GM18909 (cell line): ENCODE results near the gene TBC1D20.

Experiments used
- ATAC-seq: cut with Tn5 transposase; IDR thresholded peaks from one replicate; pipeline ENCODE4 v1.9.1; 2021; ENCODE audit warnings: mild to moderate bottlenecking; ENCODE audit not compliant: unreplicated experiment, poor library complexity

The TBC1D20 gene

DNA sequence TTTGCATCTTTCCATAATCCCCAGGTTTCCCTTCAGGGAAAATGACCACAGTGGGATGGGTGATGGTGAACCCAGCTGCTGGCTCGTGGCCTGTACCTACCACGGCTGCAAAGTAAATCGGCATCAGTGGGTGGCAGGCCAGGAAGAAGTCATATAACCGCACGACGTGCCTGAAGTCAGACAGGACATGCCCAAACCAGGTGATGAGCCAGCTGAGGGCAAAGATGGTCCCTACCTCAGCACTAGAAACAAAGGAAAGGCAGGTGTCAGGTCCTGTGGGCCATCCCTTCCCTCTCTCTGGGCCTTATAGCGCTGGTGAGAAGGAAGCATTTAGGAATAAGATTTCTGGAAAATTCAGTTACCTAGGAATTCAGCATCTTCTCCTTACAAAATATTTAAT lies 22.2 kb downstream of the TBC1D20 start:
- no peak for ATAC-seq

DNA sequence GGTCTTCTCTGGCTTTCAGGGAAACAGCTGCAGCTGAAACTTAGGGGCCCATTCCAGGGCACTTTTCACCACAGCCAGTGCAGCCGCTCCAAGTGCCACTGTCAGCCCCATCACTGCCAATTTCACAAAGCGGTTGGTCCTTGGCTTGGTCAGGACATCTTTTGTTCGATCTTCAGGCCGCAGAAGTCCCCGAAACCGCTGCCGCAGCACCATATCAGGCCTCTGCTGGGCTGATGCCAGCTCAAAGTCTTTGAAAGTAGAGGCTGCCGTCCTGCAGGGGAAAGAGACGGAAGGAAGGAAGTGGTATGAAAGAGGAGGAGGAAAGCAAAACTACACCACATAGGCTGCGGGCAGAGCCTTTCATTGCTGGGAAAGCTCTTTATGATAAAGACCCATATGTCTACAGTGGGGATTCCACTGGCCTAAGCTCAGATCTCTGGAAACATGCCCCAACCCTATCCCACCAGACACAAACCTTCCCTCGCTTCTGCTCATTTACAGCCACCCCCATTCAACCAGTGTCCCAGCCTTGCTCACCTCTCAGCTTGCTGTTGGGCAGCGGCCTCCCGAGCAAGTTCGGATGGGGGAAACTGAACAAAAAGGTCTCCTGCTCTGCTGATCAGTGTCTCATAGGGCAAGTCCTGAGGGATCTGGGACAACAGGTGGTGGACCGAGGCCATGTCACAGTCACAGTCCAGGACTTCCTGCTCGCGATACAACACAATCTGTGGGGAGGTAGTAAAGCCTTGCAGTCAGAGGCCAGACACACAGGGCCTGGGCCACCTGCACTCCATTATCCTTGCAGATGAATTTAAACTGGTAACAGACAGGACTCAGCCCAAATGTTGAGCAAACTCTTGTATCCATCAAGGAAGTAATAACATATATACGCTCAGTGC lies 23.5 kb downstream of the TBC1D20 start:
- ATAC-seq, result no peak

DNA sequence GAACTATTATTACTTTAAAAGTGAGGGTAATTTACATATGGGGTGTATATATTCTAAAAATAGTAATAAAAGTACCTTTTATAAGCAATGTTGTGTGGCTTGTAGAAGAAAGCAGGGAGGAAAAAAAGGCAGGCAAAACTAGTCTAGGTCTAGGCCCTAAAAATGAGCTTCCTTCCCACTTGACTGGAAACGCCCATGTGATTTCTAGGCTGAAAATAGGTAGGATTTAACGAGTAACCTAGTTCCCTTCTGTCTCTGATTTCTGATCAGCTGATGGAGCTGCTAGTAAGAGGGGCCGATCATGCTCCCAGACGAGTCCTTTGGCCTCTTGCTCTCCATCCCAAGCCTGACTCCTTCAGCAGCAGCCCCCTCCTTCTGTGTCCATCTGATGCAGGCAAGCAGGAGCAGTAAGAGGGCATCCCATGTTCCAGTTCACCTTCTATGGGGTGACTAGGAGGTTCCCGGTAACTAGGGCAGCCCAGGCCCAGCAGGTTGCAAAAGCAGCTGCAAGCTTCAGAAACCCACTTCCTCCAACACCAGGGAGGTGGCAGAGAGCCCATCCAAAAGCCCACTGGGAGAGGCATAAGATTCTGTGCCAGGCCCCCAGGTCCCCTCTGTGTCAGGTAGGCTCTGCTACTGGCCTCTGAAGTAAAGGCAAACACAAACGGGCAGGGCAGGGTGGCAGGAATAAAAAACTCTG lies 24.4 kb downstream of the TBC1D20 start:
- no peak for ATAC-seq

DNA sequence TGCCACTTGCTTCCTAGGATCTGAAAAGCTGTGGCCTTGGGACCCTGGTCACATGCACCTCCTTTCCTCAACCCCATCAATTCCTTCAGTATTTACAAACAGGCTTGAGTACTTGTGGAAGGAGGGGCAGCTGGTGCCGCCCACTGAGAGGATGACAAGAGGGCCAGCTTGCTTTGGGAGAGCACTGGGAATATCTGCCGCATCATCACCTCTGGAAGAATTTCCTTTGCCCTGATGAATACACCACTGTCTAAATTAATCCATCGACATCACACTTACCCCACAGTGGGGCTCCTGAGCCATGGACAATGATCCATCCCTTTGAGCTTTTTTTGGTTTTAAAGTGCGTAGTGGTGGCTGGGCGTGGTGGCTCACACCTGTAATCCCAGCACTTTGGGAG lies 25.9 kb downstream of the TBC1D20 start:
- ATAC-seq, result no peak

DNA sequence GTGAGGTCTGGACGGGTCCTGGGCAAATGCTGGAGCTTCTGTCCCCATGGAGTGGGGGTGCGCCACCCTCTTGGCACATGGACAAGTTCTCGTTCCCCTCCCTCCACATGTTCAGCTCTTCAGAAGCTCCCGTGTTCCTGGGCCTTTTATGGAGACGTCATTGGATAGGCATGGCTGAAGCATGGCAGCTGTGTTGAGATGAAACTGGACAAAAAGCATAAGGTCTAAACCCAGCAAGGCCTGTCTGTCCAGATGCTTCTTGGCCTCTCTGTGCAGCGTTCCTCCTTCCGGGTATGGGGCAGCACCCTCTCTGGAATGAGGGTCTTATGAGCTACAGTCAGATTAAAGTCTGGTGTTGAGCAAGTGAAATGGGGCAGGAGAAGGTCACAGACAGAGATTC lies 26.8 kb downstream of the TBC1D20 start:
- ATAC-seq, result no peak

DNA sequence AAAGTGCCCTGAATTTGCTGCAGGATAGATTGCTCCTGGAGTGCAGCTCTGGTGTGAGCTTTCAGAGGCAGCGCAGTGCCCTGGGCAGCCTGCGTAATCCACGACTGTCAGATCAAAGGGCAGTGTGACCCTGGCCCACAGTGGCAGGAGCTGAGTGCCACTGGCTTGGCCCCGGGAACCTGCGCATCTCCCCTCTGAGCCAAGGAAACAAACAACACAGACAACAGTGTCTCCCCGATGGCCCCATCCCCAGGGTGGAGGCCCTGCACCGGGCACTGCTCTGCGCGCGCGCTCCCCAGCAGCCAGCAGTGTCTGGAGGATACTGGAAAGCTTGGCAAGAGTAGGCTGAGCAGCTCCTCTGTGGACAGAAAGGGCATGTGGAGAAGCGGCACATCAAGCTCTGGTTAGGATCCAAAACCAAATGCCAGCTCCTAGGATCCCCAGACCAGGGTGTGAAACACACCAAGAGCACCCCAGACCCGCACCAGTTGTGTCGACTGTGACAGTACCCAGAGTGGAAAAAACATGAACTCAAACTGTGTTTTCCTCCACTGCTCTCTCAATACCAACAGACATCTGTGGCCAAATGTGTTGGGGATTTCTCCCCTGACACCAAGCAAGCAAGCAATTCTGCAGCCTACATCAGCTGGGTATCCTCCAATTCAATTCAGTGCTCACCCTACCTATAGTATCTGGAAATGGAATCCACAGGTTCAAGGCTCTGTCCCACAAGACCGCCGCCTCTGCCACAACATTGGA lies 27.5 kb downstream of the TBC1D20 start:
- no peak for ATAC-seq

DNA sequence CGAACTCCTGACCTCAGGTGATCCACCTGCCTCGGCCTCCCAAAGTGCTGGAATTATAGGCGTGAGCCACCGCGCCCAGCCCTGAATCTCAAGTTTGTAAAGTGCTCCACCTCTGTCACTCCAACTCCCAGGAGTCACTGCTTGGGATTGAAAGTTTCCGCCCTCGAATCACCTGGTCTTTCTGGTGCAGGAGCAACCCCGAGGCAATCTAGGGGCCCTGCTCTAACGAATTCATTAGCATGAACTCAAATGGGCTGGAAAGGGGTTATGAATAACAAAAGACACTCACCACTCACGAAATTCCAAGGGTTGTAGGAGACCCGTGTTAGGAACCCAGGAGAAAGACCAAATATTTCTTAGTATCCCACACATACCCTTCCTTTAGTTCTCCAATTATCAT lies 28.1 kb downstream of the TBC1D20 start:
- ATAC-seq, result no peak

DNA sequence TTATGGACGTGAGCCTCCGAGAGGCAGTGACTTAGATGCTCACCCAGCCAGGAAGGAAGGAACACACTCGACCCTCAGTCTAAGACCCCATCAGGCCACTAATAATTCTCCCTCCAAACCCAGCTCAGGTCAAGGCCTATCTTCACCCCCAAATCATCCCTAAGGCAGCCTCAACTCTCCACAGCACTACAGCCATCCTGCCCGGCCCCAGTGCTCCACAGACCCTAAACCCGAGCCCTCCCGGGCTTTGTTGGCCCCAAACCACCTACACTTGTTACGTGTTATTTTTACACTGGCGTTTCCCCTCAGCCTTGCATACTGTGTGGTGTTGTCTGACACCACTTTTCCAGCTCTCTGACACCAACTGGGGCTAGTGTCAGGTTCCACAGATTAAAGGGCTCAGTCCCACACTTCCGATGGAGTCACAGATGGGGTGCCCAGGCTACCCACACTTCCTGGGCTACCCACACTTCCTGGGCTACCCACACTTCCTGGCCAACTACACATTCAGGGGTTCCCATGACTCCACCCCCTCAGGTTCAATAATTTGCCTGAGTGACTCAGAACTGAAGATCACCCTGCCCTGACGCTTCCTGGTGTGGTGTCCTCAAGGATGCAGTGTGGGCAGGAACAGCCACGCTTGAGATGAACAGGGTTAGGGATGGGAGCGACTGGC lies 28.9 kb downstream of the TBC1D20 start:
- peak; percentile 78 for ATAC-seq

DNA sequence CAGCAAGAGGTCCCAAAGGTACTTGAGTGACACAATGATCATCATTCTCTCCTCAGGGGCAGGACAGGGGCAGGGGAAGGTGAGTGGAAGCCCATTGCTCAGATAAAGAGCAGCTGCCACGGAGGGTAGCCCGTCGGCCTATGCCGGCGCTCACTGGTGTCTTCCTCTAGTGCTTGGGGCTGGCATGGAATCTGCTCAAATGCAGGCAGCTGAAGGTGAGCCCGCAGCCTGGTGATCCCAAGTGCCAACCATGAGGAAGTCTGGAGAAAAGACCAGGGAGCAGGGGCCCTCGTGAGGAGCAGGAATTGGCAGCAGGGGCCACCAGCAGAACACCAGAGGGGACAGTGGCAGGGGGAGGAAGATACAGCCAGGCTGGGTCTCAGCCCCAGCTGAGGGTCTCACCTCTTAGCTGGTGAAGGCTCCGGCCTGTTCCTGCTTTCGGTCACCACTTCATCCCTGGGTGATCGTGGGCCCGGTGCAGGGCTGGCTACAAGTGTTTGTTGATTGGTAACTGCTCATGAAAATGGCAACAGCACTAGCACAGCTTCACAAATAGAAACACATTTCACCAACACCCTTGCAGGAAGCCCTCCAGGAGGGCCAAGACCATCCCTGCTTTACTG lies 29.5 kb downstream of the TBC1D20 start:
- ATAC-seq, result no peak

DNA sequence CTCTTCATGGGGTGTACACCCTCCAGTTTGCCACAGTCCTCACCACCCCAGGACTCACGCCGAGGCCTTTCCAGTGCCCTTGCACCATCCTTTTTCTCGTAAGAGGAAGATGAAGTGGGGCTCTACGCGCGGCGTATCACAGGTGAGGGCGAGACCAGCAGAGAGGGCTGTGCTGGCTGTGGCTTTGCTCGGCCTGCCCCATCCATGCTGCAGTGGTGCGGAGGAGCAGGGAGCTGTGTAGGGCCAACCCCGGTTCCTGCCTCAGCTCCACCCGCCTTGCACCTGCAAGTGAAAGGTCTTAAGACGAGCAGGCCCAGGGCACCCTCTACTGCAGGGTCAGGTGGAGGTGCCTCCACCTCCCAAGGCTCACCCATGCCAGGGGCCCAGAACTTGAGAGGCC lies 30.1 kb downstream of the TBC1D20 start:
- no peak for ATAC-seq

DNA sequence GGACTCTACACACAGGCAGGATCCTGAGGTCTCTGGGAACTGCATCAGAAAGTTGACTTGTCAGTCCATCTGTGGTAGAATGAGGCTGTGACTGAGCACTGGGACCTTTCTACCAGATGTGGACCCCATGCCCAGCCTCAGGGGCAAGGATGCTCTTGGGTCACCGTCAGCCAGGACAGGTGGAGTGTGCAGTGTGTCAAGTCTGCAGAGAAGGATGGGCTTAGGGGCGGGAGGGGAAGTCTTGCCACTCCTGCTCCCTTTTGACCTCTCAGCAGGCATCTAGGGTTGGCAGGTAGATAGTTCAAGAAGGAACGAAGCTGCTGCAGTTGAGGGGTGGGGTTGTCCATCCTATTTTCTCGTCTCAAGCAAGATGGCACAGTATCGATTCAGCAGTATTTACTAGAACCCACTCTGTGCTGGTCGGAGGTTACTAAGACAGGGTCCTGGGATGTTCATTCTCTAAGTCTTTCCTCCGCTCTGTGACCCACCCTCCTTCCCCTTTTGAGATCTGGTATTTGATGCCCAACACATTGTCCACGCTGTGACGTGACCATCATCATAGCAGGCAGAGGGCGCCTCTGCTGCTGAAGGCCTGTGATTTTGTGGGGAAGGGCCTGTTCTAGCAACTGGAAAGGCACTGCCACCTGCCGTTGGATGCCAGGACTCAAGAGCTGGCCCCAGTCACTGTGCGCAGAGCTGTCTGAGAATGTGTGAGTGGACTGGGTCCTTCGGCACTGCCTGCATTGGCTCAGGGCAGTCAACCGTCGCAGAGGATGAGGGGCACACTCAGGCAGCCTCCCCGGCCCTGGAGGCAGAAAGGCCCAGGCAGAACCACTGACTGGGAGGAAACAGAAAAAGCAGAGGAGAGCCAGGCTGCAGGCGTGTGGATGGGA lies 31.1 kb downstream of the TBC1D20 start:
- no peak for ATAC-seq

DNA sequence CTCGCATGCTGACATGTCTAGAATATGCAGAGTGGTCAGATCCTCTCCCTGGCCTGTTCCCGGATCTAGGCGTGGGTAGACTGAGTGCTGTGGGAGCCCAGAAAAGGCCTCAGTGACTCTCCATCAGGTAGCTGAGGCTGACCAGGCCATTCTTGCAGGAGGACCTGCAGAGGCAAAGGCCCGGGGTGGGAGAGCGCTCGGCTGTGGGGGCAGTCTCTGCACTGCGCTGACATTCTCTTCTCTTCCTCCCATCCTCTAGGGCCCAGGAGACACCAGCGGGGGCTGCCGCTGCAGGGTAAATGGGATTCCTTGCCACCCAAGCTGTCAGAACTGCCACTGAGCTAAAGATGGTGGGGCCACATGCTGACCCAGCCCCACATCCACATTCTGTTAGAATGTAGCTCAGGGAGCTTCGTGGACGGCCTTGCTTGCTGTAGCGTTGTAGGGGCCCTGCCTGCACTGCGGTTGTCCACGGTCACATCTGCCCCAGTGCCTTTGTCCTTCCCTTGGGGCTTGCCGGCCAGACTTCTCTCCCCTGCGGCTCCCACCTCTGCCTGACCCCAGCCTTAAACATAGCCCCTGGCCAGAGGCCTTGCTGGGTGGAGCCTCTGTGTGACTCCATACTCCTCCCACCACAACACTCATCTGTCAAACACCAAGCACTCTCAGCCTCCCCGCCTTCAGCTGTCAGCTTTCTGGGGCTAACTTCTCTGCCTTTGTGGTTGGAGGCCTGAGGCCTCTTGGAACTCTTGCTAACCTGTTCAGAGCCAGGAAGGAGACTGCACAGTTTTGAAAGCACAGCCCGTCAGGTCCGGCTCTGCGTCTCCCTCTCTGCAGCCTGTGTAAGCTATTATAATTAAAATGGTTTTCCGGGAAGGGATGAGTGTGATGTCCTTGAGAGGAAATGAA lies 32.0 kb downstream of the TBC1D20 start:
- ATAC-seq, result no peak

DNA sequence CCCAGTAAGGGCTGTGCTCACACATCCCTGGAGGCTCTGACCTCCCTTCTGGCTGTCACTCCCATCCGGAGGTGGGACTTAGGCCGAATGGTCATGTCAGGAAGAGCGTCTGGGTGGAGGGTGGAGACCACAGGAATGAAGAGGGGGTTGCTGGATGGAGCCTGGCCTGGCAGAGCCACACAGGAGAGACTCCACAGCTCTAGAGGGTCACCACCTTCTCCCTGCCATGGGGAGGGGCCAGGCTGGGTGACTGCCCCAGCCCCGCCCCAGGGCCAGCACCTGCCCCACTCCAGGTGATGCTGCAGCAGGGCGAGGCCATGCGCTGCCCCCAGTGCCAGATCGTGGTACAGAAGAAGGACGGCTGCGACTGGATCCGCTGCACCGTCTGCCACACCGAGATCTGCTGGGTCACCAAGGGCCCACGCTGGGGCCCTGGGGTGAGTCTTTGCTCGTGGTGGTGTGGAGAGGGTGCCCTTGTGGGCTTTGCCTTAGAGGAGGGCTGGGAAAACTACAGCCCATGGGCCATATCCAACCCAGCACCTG lies 33.6 kb downstream of the TBC1D20 start:
- no peak for ATAC-seq

DNA sequence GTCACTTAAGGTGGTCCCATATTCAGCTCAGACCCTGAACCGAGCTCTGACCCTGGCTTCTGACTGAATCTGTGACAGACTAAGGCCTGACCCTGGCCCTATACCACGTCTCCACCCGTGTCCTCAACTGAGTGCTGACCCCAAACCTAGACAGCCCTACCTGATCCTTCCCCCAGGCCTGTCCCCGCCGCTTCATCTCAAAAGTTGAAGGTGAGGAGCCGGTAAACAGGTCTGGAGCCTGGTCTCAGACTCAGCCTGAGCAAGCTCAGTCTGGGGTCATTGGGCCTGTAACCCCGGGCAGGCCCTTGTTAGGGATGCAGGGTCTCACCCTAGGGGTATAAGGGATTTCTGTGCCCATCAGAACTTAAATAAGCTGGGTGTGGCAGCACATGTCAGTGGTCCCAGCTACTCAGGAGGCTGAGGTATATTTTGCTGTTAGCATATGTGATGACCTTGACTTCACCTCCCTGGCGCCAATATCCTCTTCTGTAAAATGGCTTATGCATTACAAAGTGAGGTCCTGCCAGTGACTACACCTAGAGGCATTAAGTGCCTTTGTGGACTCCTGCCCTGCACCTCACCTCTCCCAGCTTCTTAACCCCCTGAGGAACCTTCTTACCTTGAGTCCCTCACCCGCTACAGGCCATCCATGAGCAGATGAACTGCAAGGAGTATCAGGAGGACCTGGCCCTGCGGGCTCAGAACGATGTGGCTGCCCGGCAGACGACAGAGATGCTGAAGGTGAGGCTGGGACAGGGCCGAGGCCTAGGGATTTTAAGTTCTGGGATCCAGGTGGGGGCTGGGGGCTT lies 34.3 kb downstream of the TBC1D20 start:
- no peak for ATAC-seq

DNA sequence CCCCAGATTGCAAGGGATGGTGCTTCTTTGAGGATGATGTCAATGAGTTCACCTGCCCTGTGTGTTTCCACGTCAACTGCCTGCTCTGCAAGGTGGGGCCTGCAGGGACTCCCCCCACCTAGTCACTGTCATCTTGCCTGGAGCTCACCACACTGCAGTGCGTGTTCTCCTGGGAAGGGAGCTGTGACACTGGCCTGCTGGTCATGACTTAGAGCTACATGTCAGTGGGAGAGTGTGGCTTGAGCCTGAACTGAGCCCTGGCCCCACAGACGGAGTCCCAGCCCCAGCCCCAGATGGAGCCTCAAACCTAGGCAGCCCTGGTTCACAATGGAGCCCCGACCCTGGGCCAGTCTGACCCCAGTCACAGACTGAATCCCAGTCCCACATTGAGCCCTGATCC lies 34.9 kb downstream of the TBC1D20 start:
- no peak for ATAC-seq

DNA sequence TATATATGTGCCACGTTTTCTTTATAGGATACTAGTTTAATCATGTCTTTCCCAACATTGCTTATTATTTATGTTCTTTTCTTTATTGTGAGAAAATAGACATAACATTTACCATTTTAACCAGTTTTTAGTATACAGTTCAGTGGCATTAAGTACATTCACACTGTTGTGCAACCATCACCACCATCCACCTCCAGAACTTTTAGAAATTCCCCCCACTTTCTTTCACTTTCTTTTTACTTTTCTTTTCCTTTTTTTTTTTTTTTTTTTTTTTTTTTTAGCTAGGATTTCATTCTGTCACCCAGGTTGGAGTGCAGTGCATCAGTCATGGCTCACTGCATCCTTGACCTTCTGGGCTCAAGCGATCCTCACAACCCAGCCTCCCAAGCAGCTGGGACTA lies 35.8 kb downstream of the TBC1D20 start:
- no peak for ATAC-seq

DNA sequence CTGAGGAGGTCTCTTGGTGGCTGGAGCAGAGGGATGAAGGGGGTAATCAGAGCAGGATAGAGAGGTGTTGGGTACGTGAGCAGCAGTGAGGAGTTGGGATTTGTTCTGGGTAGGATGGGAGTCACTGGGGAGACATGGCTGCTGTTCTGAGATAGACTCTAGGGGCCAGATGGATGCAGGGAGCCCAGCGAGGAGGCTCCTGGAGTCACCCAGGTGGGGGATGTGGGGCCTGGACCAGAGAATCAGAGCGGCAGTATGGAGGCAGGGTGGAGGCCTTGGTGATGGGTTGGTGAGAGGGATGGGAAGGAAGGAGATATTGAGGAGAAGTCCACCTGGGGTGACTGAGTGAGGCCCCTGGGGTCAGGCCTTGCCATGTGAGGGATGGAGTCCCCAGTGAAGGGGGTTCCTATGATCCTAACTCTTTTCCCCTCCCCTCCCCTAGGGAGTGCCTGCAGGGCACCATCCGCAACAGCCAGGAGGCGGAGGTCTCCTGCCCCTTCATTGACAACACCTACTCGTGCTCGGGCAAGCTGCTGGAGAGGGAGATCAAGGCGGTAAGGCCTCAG lies 40.6 kb downstream of the TBC1D20 start:
- no peak for ATAC-seq
